NCI-H2029 (cell line): ENCODE results near the gene PCYT2.

ENCODE experiments used
- DNase-seq: peaks from one replicate; lab custom pipeline; 2025; lab: John Stamatoyannopoulos, UW

PCYT2 gene

DNA sequence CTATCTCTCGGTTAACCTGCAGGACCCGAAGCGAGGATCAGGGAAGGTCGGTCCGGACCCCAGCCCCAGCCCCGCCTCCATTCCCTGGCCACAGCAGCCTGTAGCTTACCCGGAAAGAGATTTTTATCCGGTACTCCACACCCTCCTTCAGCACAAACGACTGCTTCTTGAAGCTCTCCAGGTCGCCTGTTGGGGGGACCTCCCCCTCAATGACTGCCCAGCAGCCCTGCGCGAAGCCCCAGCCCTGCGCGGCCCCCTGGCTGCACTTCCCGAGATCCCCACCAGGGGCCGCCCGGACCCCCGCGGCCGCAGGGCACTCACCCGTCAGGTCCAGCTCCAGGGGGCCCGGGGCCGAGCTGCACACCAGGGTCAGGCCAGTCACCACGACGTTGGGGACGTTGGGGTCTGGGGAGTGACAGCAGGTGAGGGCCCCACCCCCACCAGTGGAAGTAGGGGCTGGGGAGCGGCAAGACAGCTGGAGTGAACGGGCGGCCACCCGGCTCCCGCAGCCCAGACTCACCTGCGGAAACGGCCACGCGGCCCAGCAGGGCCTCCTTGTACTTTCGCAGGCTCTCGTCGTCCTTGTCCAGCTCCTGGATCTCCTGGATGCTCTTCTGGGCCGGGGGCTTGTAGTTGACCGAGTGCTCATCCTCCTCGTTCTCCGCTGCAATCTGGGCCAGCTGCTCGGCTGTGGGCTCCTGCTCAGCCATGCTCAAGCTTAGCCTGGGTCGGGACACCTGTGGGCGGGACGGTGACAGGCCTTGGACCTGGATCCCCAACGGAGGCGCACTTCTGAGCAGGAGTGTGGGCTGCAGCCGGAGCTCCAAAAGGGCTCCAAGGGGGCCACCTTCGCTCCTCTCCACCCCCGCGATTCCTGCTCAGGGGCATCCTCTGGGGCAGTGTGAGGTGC, 41.7 kb downstream of the PCYT2 start:
- no peak for DNase-seq

DNA sequence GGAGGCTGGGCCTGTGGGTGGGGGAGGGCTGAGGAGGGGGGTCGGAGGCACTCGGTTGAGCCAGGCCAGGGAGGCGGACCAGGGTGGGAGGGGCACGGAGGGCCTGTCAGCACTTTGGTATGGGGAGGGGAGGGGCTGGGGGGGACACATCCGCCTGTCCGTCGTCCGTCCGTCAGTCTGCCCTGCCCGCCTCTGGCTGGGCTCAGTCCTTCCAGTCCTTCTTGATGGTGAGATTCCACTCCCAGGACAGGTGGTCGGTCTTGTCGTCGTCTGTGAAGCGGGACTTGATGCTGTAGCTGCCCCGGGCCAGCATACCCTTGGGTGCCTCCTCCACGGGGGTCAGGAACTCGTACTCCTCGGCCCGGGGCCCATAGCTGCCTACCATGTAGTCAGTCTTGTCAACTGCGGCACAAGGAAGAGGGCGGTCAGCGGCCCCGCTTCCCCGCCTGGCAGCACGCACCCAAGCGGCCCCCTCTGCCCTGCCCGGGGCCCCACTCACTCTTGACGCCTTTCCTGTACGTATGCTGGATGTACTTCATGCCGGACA, 42.5 kb downstream of the PCYT2 start:
- DNase-seq = no peak

DNA sequence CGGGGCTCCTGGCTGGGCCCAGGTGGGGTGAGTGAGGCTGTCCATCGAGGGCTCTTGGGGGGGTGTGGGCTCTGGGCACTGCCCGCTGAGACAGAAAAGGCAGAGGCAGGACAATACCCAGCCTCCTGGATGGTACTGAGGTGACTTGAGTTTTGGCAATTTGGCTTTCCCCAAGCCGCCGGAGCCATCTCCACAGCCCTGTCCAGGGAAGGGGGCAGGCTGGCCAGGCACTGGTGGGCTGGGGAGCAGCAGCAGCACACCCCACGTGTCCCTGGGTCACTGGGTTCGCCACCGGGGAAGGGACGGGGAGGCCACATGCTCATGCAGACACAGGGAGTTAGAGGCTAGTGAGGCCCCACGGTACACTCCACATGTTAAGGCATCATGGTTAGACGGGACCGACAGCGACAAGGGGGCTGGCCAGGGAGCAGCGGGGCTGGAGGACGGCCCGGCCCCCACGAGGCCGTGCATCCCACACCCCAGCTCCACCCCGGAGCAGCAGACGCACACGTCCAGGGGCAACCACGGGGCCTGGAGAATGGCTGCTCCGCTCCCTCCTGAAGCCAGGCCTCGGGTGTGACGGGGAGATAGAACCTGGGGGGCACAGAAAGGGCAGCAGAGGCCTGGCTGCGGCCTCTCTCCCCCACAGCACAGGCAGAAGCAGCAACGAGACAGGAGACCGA, 43.1 kb downstream of the PCYT2 start:
- no peak for DNase-seq

DNA sequence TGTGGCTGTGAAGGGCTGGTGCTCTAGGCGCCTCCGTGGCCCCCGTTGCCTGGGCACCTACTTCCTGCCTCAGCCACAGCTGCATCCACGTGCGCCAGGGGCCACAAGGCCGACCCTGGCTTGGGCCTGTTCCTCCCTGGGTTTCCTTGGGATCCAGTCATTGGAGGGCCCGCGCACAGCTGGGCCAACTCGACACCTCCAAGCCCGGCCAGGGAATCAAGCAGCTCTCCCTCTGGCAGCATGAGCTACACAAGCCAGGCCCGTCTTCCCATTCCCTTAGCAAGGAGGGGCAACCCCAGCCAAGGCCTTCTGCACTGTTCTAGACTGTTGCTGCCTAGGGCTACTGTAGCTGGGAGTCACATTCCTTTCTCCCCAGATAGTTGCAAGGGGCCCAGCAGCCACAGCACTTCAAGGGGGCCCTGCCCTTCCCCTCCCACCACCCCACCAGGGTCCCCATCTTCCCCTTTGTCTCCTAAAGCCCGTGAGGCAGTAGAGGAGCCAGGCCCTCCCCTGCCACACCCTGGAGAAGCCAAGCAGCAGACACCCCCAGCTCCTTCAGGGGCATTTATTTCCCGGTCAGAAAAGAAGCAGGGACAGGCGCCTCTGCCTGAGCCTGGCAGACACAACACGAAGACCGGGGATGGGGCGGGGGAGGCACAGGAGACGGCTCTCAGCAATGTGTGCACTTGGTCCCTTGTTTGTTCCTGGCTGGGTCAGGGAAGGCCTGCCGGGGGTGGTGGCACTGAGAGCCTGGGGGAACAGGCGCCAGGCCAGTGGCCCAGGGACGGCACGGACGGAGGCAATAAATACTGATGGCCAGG, 43.8 kb downstream of the PCYT2 start:
- DNase-seq = peak; percentile 40

DNA sequence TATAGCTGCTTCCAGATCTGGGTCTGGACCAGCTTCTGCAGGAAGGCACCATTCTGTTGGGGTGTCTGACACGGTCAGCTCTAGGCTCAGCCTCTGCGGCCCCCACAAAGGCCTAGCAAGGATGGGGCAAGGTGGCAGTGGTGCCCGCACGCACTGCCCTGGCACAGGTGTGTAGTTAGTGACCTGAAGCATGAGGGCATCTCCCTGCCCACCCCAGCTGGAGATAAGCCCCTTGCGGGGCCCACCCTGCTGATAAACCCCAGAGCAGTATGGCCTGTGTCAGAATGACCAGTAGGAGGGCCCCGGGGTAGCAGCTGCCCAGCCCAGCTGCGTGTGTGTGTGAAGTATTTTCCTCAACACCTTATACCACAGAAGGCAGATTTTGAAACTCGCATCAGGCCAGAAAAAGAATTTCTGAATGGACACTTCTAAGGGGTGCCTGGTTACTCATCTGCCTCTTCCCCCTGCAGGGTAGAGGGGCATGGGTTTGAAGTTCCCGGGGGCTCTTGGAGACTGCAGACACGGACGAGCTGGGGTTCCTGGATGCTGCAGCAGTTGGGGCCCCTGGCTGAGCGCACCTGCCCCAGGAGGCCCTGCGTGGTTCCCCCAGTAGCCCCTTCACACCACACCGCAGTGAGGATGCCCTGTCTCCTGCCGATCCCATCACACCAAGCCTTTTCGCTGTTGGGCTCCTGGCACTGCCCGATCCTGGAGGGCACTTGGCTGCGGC, 44.6 kb downstream of the PCYT2 start:
- DNase-seq = no peak

DNA sequence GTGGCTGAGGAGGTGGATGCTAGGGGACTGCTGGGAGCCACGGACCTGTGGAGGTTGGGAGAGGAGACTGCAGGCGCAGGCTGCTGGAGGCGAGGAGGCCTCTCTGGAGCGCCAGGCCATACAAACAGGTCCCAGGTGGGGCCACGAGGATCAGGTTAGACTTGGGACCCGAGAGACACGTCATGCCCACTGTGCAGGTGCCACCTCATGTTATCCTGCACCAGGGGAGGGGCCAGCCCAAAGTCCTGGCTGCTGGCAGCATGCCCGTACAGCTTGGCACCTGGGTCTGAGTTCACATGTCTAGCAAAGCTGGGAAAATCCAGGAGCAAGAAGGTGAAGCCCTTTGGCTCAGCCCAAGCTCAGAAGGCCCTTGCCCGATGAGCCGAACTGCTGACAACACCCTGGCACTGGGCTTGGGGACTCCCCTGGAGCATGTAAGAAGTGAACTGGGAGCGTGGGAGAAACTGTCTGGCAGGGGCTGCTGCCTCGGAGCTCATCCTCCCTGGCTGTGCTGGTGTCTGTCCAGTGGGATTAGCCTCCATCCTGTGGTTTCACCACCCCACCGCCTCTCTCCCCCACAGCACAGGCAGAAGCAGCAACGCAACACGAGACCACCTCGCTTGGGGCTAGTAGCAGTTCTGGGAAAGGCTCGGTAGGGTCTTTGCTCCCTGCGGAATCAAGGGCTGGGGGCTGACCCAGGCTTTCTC, 45.3 kb downstream of the PCYT2 start:
- peak; percentile 73 for DNase-seq

DNA sequence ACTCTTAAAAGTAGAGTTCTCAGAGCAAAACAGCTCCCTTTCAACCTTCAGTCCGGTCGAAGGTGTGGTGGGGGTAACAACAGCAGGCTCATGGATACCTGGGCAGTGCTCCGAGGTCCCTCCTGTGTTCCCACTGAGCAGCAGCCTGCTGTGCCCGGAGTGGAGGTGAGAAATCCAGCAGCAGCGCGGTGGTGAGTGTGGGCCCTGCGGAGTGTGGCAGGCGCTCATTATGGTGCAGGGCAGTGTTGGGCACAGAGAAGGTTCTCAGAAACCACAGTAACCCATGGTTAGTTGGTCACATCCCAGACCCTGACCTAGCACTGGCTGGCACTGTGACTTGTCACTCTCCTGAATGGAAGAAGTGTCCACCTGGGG, 45.9 kb downstream of the PCYT2 start:
- DNase-seq = no peak

DNA sequence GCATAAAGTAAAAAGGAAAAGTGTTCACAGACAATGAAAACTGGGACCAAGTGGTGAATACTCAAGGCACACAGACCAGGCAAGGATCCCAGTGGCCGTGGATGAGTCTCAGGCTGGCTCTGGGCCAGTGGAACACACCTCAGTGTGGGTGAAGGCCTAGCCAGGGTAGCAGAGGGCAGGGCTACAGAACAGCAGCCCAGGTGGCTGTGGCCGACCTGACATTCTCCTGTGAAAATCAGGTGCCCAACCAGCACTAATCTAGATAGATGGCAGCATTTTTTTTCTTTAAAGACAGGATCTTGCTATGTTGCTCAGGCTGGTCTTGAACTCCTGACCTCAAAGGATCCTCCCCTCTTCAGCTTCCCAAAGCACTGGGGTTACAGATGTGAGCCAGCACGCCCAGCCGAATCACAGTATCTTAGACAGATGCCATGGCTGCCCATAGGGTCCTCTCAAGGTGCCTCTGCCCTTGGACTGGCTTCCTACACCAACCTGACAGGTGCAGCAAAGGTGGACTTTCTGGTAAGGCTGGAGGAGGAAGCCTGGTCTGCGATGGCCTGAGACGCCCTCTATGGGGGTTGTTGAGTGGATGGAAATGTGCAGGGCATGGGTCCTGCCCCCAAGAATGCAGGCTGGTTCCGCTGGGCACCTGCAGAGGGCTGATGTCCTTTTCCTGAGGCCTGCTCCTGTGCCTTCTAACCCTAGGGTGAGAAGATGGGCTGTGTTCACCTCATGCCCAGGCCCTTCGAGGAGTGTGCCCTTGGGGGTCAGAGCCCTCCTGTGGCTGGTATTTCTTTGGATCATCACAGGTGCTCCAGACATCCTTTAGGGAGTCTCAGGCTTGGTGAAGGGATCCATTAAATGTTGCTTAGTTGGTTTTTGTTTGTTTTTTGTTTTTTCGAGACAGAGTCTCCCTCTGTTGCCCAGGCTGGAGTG, 47.1 kb downstream of the PCYT2 start:
- DNase-seq = no peak

DNA sequence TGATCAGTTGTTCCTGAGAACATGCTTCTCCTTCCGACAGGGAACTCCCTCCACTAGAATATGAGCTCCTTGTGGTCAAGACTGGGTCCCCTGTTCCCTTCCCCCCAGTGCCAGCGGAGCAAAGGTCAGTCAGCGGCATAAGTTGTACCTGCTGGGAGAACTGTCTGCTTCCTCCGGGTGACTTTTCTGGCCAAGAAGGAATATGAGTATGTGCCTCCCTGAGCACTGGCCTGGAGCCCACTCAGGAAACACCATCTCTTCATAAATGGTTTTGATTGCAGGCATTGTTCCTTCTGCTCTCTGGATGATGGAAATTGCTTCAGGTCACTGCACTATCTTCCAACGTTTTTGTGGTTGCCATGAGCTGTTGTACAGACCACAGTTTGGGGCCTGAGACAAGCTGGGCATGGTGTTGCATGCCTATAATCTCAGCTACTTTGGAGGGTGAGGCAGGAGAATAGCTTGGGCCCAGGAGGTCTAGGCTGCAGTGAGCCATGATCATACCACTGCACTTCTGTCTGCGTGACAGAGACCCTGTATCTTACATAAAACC, 48.0 kb downstream of the PCYT2 start:
- no peak for DNase-seq

DNA sequence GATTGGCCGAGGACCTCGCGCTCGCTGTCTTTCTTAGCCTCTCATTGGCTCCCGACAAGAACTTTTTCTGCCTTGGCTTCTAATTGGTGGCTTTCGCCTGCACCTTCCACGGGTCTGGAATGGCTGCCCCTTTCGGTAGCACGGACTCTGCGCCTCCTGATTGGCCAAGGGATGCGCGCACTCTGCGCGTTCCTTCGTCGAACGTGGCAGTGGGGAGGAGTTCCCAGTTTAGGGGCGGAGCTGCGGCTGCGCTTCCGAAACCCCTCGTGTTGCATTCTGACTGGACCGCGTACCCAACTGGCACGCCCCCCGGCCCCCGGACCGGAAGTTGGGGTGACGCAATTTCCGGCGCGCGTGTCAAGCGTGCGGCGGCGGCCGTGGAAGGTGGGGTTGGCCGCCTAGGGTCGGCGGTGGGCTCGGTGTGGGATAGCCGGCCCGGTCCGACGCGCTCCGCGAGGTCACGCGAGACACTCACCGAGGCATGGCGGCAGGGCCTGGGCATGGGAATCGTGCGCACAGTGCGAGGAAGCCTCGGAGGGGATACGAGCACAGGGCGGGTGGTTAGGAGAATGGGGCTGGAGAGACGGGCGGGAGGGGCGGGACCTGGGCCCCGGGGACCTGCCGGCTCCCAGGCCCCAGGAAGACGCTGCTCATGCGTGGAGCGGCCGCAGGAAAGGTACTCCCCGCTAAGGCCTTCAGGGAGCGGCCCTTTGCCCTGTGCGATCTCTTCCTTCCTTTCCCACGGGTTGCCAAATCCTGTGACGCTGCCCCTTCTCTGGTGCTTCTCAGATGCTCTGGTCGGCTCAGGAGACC, 50.2 kb downstream of the PCYT2 start:
- DNase-seq = peak; percentile 99

DNA sequence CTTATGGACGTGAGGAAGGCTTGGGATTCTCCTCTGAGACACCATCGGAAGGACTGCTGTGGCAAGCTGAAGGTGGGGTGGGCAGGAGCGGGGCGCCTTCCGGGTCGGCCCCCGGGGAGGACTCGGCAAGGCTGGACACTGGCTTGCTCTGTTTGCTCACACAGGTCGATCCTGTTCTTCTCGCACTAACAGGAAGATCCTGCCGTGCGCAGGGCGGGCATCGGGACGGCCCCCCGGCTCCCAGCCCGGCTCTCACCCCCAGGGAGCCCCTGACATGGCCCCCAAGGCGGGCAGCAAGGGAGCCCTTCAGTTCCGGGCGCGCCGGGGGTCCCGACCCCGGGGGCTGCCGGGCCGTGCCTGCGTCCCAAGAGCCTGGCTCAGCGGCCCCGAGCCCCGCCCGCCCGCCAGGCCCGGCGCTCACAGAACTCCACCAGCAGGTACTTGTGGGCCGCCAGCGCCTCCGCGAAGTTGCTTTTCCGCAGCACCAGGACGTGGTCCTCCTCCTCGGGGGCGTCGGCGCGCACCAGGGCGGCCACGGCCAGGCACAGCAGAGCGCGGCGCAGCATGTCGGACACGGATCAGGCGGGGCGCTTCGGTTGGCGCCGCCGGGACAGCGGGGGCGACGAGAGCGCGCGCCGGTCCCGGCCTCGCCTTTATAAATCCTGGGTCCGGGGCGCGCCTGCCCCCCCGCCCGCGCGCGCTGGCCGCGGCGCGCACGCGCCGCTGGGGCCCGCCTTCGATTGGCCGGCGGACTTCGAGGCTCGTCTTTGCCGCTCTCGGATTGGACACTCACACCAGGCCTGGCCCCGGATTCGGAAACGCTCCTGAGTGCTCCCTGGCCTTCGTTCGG, 51.1 kb downstream of the PCYT2 start, which contains the start of gene P4HB:
Gene P4HB (minus strand): TSS at position 630 of the 850 bp plus-strand sequence. CDS start 64 bp downstream, at position 566.
- DNase-seq = no peak

DNA sequence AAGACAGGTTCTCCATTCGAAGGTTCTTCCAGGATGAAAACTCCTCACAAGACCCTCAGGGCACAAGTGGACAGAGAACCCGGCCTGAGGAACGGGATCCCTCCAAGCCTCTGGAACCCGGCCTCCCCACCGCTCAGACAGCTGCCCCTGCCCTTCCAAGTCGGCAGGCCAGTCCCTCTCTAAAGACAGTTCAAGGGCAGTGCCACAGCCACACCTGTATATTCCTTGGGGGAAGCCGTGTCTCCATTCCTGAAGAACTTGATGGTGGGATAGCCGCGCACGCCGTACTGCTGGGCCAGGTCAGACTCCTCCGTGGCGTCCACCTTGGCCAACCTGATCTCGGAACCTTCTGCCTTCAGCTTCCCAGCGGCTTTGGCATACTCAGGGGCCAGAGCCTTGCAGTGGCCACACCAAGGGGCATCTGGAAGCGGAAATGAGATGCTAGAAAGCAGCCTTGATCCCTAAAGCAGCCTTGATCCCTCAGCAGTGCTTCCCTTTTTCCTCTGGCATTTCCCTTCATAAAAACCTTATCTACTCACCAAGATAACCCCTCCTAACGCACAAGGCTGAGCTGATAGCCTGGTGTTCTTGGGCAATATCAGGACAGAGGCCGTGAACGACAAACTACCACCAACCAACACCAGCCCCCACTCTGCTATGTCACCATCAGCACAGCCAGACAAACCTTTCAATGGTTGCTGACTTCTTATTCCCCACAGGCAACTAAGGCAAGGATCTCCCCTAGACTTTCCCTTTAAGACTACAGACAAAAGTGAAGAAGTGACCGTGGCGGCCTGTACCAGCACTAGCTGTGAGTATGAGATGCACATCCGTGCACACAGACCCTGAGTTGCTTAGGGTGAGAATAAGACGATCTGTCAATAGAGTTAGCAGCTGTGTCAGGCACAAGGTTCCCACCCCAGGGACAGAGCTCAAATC, 52.0 kb downstream of the PCYT2 start:
- no peak for DNase-seq

DNA sequence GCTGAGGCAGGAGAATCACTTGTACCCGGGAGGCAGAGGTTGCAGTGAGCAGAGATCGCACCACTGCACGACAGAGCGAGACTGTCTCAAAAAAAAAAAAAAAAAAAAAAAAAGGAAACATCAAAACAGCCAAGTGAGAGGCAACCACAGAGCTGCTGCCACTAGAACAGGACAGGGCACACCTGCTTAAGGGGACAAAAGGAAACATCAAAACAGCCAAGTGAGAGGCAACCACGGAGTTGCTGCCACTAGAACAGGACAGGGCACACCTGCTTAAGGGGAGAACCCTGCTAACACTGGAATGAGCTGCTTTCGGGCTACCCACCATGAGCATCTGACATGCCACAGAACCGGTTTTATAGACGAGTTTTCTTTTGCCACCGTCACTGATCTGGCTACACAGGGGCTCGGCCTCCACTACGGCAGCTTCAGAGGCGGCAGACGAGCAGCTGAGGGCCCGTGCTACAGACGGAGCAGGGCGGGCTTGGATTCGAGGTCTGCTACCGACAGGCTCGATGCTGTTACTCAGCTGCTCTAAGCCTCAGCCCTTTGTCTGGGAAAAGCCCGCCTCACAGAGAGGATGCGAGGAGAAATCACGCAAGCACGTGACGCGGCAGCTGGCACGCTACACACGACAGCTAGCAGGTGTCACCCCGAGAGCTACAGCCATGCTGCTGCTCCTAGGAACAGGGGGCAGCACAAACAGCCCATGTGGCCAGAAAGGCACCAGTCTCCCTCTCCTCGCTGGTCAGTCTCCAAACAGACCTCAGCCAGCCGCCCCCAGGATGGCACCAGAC, 52.8 kb downstream of the PCYT2 start:
- DNase-seq = no peak

DNA sequence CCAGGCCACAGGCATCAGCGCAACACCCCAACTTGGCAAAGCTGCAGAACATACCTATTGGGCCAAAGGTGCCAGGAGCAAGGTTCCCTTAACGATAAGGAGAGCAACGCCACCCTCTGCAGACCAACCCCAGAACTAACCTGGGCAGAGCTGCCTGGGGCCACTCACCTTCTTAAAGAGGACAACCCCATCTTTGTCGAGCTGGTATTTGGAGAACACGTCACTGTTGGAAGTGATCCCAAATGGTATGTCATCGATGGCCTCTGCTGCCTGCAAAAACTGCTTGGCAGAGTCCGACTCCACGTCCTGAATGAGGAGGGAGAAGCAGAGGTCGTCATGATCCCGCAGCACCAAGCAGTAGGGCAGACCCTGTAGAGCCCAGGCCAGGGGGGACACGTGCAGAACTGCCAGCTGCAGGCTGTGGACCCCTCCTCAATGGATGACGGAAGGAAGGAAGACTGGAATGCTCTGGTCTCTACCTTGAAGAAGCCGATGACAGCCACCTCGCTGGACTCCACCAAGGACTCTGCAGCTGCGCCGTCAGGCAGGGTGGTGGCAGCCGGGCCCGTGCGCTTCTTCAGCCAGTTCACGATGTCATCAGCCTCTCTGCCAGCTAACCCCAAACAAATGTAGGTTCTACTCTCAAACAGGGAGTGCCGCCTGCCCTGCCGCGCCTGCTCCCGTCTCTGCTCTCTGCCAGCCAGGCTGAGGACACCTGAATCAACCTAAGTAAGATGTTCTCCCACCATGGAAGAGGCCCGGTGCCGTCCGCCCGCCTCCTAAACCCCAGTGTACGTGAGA, 56.0 kb downstream of the PCYT2 start:
- no peak for DNase-seq

DNA sequence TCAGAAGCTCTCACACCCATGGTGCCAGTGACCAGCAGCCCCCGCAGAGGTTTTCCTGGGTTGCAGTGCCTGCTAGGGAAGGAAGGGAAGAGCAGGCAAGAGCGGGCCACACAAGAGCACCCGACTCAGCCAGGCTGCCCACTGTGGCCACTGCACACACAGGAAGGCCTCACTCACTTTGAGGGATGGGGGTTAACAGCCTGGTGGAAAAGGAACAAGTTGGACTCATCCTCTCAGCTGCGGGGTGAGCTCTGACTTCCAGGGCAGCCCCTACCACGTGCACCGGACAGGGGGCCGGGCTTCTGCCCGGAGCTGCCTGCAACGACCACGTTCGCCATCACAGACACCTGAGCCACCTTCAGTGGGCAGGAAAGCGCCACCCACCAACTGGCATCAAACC, 59.0 kb downstream of the PCYT2 start:
- DNase-seq = no peak
